Fibroblast of peridontal ligament (primary cell): ENCODE measurements around the gene TSC22D4.
A peak's percentile ranks its signal among the peaks of the same experiment; 100 is the strongest.
"Not testable (repeated sequence)": the region's sequence is repeated elsewhere in the genome, so short reads cannot be mapped to it uniquely, and the experiment has no call there.

Experiments
- DNase-seq: peaks from one replicate; pipeline ENCODE4 v3.0.0-alpha.2; 2010; ENCODE audit errors: extremely low read depth

Gene TSC22D4

GRCh38 chr7:100478958-100479660 is at the start of gene TSC22D4:
TSS of gene TSC22D4 (minus strand) at chr7:100479214. CDS start at chr7:100478038, 1,176 bp downstream.
- DNase-seq, result peak; percentile 89

GRCh38 chr7:100528108-100528866 is 49.3 kb upstream of the TSC22D4 start:
- not testable (repeated sequence) for DNase-seq

- DNase-seq, result not testable (repeated sequence)
These were observed 44.2 kb upstream of the TSC22D4 start for GRCh38 chr7:100523192-100523591.

GRCh38 chr7:100521909-100522593 is 43.0 kb upstream of the TSC22D4 start:
- DNase-seq, result not testable (repeated sequence)

GRCh38 chr7:100521076-100521475 is 42.1 kb upstream of the TSC22D4 start:
- DNase-seq, result no peak

- DNase-seq, result no peak
These were observed 41.1 kb upstream of the TSC22D4 start for GRCh38 chr7:100520138-100520537.

GRCh38 chr7:100519580-100519979 is 40.6 kb upstream of the TSC22D4 start:
- DNase-seq, result no peak

- DNase-seq, result no peak
These were observed 38.3 kb upstream of the TSC22D4 start for GRCh38 chr7:100517305-100517704.

- DNase-seq, result peak; percentile 97
These were observed 37.3 kb upstream of the TSC22D4 start for GRCh38 chr7:100516135-100516812.

GRCh38 chr7:100515072-100515532 is 36.1 kb upstream of the TSC22D4 start:
- peak; percentile 96 for DNase-seq

- DNase-seq, result no peak
These were observed 34.3 kb upstream of the TSC22D4 start for GRCh38 chr7:100513212-100513810.

- no peak for DNase-seq
These were observed 31.6 kb upstream of the TSC22D4 start for GRCh38 chr7:100510437-100511239.

GRCh38 chr7:100509231-100509630 is 30.2 kb upstream of the TSC22D4 start:
- DNase-seq, result peak; percentile 80

GRCh38 chr7:100506356-100506923 is 27.4 kb upstream of the TSC22D4 start:
- DNase-seq, result no peak

- DNase-seq, result no peak
These were observed 26.0 kb upstream of the TSC22D4 start for GRCh38 chr7:100504887-100505611.

GRCh38 chr7:100504031-100504430 is 25.0 kb upstream of the TSC22D4 start:
- DNase-seq, result not testable (repeated sequence)

GRCh38 chr7:100500743-100501142 is 21.7 kb upstream of the TSC22D4 start:
- DNase-seq, result not testable (repeated sequence)

GRCh38 chr7:100496509-100496908 is 17.5 kb upstream of the TSC22D4 start:
- no peak for DNase-seq

- DNase-seq, result no peak
These were observed 14.7 kb upstream of the TSC22D4 start for GRCh38 chr7:100493476-100494264.
